Activated CD4-positive, alpha-beta memory T cell treated with anti-CD3 and anti-CD28 coated beads, Interleukin-2, amount 10 ng/mL, durations not matched to agents 7 days and 5 days (primary cell): ENCODE measurements around the gene MCTP2. TPM values are rescaled to one million over a fixed set of nuclear protein-coding genes. Genes with fewer than 3 reads are reported as not detected.
"Not testable (repeated sequence)": the region's sequence is repeated elsewhere in the genome, so short reads cannot be mapped to it uniquely, and the experiment has no call there.

ENCODE experiments used
- CTCF ChIA-PET: fragments of 350-600 bp; sonication (Branson Sonifier 250); formaldehyde crosslinking; loops from one replicate; lab custom pipeline; 2021; ENCODE audit warnings: antibody characterized with exemption, inconsistent platforms; lab: Charles Lee
- POLR2A ChIA-PET: fragments of 350-600 bp; sonication (Branson Sonifier 250); formaldehyde crosslinking; loops from one replicate; lab custom pipeline; 2021; ENCODE audit warnings: antibody characterized with exemption; lab: Charles Lee
- DNase-seq: peaks from one replicate; pipeline ENCODE4 v3.0.0-alpha.2; 2020
- H3K27ac Mint-ChIP-seq: one replicate; pipeline ENCODE4 v1.8.0; 2021; ENCODE audit warnings: mild to moderate bottlenecking, mixed read lengths
- H3K27me3 Mint-ChIP-seq: one replicate; pipeline ENCODE4 v1.8.0; 2021; ENCODE audit warnings: mixed read lengths
- H3K36me3 Mint-ChIP-seq: one replicate; pipeline ENCODE4 v1.8.0; 2021; ENCODE audit warnings: low read depth, mixed read lengths
- H3K4me1 Mint-ChIP-seq: one replicate; pipeline ENCODE4 v1.8.0; 2021; ENCODE audit warnings: mixed read lengths
- H3K4me3 Mint-ChIP-seq: one replicate; pipeline ENCODE4 v1.8.0; 2021; ENCODE audit warnings: mild to moderate bottlenecking, mixed read lengths
- H3K9me3 Mint-ChIP-seq: one replicate; pipeline ENCODE4 v1.8.0; 2021; ENCODE audit warnings: mixed read lengths
- total RNA-seq, 2 experiments: library from RNA; stranded (reverse); gene quantifications; one replicate each; pipeline ENCODE4 v1.2.3, GENCODE V29; 2021

MCTP2 gene
- total RNA-seq, 2 experiments from 2014 or later = 46.7 to 48.7 TPM

GRCh38 chr15:94477913-94478553 is 246.7 kb downstream of the MCTP2 start:
- CTCF ChIA-PET = no interaction called here
- H3K27ac Mint-ChIP-seq = no peak overlapping the region
- no peak overlapping the region for H3K4me3 Mint-ChIP-seq
- DNase-seq = no peak
- no peaks in the 10 kb centered on the region for H3K9me3 Mint-ChIP-seq
- POLR2A ChIA-PET = no interaction called here
- H3K4me1 Mint-ChIP-seq = no peaks in the 10 kb centered on the region
- peaks cover 38% of the 10 kb centered on the region for H3K36me3 Mint-ChIP-seq
- no peaks in the 10 kb centered on the region for H3K27me3 Mint-ChIP-seq

DNA sequence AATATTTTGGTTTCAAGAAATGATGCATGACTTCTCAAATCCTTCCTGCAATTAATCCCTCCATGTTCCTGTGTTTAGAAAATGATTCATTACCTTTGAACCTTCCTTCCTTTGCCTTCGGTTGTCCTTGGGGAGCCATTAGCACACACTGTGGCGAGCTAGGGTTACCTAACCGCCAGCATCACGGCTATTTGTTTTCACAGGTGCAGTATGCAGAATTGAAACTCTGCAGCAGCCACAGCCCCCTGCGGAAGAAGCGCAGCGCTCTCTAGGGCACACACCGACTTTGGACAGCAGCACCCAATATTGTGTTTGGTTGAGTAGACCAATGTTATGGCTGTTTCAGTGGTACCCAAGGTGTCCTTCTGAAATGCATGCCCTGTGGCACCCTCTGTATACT is 247.4 kb downstream of the MCTP2 start:
- Mint-ChIP-seq H3K4me1 (no peaks in the 10 kb centered on the region), H3K9me3 (no peaks in the 10 kb centered on the region), H3K36me3 (peaks cover 34% of the 10 kb centered on the region), H3K4me3 (no peak overlapping the region), H3K27me3 (no peaks in the 10 kb centered on the region), H3K27ac (no peak overlapping the region)
- CTCF ChIA-PET = no interaction called here
- no peak for DNase-seq
- POLR2A ChIA-PET = no interaction called here

GRCh38 chr15:94480289-94480834 is 249.0 kb downstream of the MCTP2 start:
- Mint-ChIP-seq H3K4me3 (no peak overlapping the region), H3K27ac (no peak overlapping the region), H3K4me1 (no peaks in the 10 kb centered on the region), H3K9me3 (no peaks in the 10 kb centered on the region), H3K36me3 (peaks cover 28% of the 10 kb centered on the region), H3K27me3 (no peaks in the 10 kb centered on the region)
- ChIA-PET POLR2A (no interaction called here), CTCF (interaction anchor here (0.6 kb wide), 1 partner anchor 347 kb away, joined by 3 read pairs; no protein-coding TSS in a partner anchor)
- DNase-seq = no peak

- H3K36me3 Mint-ChIP-seq = peaks cover 14% of the 10 kb centered on the region
- POLR2A ChIA-PET = no interaction called here
- no peaks in the 10 kb centered on the region for H3K9me3 Mint-ChIP-seq
- peaks cover 18% of the 10 kb centered on the region for H3K27me3 Mint-ChIP-seq
- H3K4me1 Mint-ChIP-seq = no peaks in the 10 kb centered on the region
- CTCF ChIA-PET = no interaction called here
- H3K27ac Mint-ChIP-seq = no peak overlapping the region
- no peak for DNase-seq
- H3K4me3 Mint-ChIP-seq = no peak overlapping the region
These were observed 253.9 kb downstream of the MCTP2 start for GRCh38 chr15:94485148-94485719.

DNA sequence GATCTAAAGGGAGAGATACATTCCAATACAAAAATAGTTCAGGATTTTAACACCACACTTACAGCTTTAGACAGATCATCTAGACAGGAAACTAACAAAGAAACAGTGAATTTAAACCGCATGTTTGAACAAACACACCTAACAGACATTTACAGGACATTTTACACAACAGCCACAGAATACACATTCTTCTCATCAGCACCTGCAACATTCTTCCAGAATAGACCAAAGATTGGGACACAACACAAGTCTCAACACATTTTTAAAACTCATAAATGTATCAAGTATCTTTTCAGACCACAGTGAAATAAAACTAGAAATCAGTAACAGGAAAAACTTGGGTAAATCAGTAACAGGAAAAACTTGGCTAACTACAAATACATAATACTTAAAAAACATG is 256.3 kb downstream of the MCTP2 start:
- no peak for DNase-seq
- CTCF ChIA-PET = no interaction called here
- Mint-ChIP-seq H3K4me3 (no peak overlapping the region), H3K4me1 (no peaks in the 10 kb centered on the region), H3K9me3 (no peaks in the 10 kb centered on the region), H3K27ac (no peak overlapping the region), H3K36me3 (peaks cover 3% of the 10 kb centered on the region), H3K27me3 (peaks cover 18% of the 10 kb centered on the region)
- POLR2A ChIA-PET = no interaction called here

DNA sequence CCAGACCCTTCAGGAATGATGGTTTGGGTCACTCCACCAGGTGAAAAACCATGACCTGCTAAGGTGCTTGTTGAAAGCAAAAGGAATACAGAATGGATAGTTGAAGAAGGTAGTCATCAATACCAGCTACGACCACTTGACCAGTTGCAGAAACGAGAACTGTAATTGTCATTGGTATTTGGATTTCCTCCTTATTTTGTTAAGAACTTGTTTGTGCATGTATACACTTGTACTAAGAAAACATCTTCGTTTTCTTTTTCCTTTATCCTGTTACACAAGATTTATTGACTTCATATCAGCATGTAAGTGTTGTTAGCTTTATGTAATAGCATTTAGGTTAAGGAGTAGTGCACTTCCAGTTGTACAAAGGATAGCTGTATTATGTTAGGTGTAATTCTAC is 261.8 kb downstream of the MCTP2 start:
- H3K4me1 Mint-ChIP-seq = no peaks in the 10 kb centered on the region
- H3K27me3 Mint-ChIP-seq = peaks cover 7% of the 10 kb centered on the region
- no peaks in the 10 kb centered on the region for H3K36me3 Mint-ChIP-seq
- DNase-seq = no peak
- no peak overlapping the region for H3K27ac Mint-ChIP-seq
- POLR2A ChIA-PET = no interaction called here
- no peak overlapping the region for H3K4me3 Mint-ChIP-seq
- CTCF ChIA-PET = no interaction called here
- H3K9me3 Mint-ChIP-seq = no peaks in the 10 kb centered on the region

GRCh38 chr15:94493586-94493985 is 262.2 kb downstream of the MCTP2 start:
- DNase-seq, H3K4me1 Mint-ChIP-seq, H3K9me3 Mint-ChIP-seq, POLR2A ChIA-PET, H3K27me3 Mint-ChIP-seq, H3K36me3 Mint-ChIP-seq, H3K27ac Mint-ChIP-seq, CTCF ChIA-PET, H3K4me3 Mint-ChIP-seq: not testable (repeated sequence)

DNA sequence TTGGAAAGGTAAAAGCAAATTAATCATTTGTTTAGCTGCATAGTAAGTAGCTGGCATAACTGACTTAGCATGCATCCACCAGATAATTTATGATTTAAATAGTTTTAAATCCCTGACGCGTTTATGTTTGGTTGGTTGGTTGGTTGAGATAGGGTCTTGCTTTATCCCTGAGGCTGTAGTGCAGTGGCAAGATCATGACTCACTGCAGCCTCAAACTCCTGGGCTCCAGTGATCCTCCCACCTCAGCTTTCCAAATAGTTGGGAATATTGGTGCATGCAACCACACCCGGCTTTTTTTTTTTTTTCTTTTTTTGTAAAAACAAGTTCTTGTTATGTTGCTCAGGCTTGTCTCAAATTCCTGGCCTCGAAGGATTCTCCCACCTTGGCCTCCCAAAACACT is 263.4 kb downstream of the MCTP2 start:
- CTCF ChIA-PET = no interaction called here
- H3K4me3 Mint-ChIP-seq = no peak overlapping the region
- POLR2A ChIA-PET = no interaction called here
- no peaks in the 10 kb centered on the region for H3K36me3 Mint-ChIP-seq
- H3K27ac Mint-ChIP-seq = no peak overlapping the region
- H3K9me3 Mint-ChIP-seq = no peaks in the 10 kb centered on the region
- no peak for DNase-seq
- no peaks in the 10 kb centered on the region for H3K27me3 Mint-ChIP-seq
- H3K4me1 Mint-ChIP-seq = no peaks in the 10 kb centered on the region

DNA sequence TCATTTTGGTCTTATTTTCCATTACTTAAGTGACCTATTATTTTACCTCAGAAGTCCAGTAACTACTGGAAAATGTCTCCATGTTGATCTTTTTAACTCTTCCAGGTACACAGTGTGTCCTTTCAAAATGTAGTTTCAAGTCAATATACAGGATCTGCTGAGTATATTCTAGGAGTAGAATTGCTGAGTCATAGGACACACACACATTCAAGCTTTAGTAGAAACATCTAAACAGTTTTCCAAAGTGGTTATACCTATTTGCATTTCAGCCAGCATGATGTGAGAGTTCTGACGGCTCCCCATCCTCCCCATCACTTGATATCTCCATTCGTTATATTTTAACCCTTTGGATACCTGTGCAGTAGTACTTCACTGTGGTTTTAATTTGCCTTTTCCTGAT is 271.9 kb downstream of the MCTP2 start:
- no peaks in the 10 kb centered on the region for H3K36me3 Mint-ChIP-seq
- no peak overlapping the region for H3K27ac Mint-ChIP-seq
- ChIA-PET CTCF (no interaction called here), POLR2A (no interaction called here)
- no peaks in the 10 kb centered on the region for H3K27me3 Mint-ChIP-seq
- no peak overlapping the region for H3K4me3 Mint-ChIP-seq
- H3K9me3 Mint-ChIP-seq = peaks cover 5% of the 10 kb centered on the region
- DNase-seq = no peak
- no peaks in the 10 kb centered on the region for H3K4me1 Mint-ChIP-seq

GRCh38 chr15:94509259-94509658 is 277.9 kb downstream of the MCTP2 start:
- Mint-ChIP-seq H3K27ac (no peak overlapping the region), H3K9me3 (peaks cover 5% of the 10 kb centered on the region), H3K36me3 (no peaks in the 10 kb centered on the region), H3K27me3 (peaks cover 2% of the 10 kb centered on the region), H3K4me3 (no peak overlapping the region), H3K4me1 (no peaks in the 10 kb centered on the region)
- ChIA-PET POLR2A (no interaction called here), CTCF (no interaction called here)
- no peak for DNase-seq

- no peaks in the 10 kb centered on the region for H3K27me3 Mint-ChIP-seq
- no peaks in the 10 kb centered on the region for H3K9me3 Mint-ChIP-seq
- H3K4me3 Mint-ChIP-seq = no peak overlapping the region
- H3K36me3 Mint-ChIP-seq = no peaks in the 10 kb centered on the region
- ChIA-PET POLR2A (no interaction called here), CTCF (no interaction called here)
- no peak overlapping the region for H3K27ac Mint-ChIP-seq
- no peak for DNase-seq
- H3K4me1 Mint-ChIP-seq = no peaks in the 10 kb centered on the region
These were observed 290.8 kb downstream of the MCTP2 start for GRCh38 chr15:94522125-94522524.

DNA sequence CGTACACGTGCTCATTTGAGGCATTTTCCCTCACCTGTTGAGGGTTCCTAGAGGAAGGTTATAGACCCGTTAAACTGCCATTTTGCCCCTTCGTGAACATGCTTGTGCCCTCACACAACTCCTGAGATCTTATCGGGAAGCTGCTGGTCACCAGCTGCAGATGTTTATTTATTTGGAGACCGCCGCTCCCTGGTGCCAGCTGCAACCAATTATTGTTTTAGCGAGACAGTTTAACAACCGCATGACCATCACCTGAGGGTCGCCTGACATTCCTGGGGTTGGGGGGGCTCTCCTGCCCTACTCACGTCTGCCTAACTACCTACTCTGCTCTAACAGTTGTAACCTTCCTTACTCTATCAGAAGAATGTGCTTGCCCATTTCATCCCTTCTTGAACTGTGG is 292.5 kb downstream of the MCTP2 start:
- no peaks in the 10 kb centered on the region for H3K36me3 Mint-ChIP-seq
- no peaks in the 10 kb centered on the region for H3K4me1 Mint-ChIP-seq
- no peaks in the 10 kb centered on the region for H3K9me3 Mint-ChIP-seq

DNA sequence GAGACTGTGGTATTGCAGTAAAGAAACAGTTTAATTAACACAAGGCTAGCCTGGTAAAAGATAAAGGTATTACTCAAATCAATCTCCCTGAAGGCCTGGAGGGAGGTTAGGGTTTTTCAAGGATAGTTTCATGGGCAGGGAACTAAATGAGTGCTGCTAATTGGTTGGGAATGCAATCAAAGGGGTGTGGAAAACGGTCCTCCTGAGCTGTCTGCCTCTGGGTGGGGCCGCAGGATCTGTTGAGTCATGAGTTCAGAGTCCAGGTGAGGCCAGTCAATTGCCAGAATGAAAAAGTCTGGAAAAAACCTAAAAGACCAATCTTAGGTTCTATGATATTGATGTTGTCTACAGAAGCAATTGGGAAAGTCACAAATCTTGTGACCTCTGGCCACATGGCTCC is 293.2 kb downstream of the MCTP2 start:
- no peaks in the 10 kb centered on the region for H3K4me1 Mint-ChIP-seq
- H3K4me3 Mint-ChIP-seq = no peak overlapping the region
- no peaks in the 10 kb centered on the region for H3K27me3 Mint-ChIP-seq
- no peaks in the 10 kb centered on the region for H3K9me3 Mint-ChIP-seq
- ChIA-PET POLR2A (no interaction called here), CTCF (no interaction called here)
- no peaks in the 10 kb centered on the region for H3K36me3 Mint-ChIP-seq
- H3K27ac Mint-ChIP-seq = no peak overlapping the region
- no peak for DNase-seq

More for the DNA sequence above, 292.5 kb downstream of the MCTP2 start:
- CTCF ChIA-PET = no interaction called here
- Mint-ChIP-seq H3K27me3 (no peaks in the 10 kb centered on the region), H3K27ac (no peak overlapping the region), H3K4me3 (no peak overlapping the region)
- POLR2A ChIA-PET = no interaction called here
- DNase-seq = no peak
